ENCODE results near the gene CHMP2A.
"Not testable (repeated sequence)": the region's sequence is repeated elsewhere in the genome, so short reads cannot be mapped to it uniquely, and the experiment has no call there.

Gene CHMP2A

GRCh38 chr19:58555369-58555885, 522 bp upstream of the CHMP2A start:
- no peak for DNase-seq (ENCODE audit: low read depth in 2 of 2)

- DNase-seq (ENCODE audit: low read depth in 2 of 2) = no peak
Measured at GRCh38 chr19:58553799-58554493, 959 bp downstream of the CHMP2A start.

DNA sequence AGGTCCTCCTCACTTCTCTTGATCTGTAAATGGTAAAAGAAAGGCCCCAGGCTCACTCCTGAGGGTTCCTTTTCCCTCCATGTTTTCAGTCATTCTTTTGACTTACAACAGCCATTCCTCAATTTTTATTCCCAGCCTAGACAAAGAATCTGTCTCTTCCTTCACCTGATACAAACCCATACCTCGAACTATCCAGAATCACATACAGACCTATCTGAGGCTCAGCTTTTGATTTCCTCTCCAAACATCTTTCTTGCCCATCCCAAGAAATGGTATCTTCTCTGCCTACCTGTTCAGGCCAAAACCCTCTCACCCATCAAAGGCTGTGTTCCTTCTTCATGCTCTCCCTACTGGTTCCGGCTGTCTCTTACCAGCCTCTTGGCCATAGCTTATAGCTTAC, 2.2 kb downstream of the CHMP2A start:
- no peak for DNase-seq (ENCODE audit: low read depth in 2 of 2)

DNA sequence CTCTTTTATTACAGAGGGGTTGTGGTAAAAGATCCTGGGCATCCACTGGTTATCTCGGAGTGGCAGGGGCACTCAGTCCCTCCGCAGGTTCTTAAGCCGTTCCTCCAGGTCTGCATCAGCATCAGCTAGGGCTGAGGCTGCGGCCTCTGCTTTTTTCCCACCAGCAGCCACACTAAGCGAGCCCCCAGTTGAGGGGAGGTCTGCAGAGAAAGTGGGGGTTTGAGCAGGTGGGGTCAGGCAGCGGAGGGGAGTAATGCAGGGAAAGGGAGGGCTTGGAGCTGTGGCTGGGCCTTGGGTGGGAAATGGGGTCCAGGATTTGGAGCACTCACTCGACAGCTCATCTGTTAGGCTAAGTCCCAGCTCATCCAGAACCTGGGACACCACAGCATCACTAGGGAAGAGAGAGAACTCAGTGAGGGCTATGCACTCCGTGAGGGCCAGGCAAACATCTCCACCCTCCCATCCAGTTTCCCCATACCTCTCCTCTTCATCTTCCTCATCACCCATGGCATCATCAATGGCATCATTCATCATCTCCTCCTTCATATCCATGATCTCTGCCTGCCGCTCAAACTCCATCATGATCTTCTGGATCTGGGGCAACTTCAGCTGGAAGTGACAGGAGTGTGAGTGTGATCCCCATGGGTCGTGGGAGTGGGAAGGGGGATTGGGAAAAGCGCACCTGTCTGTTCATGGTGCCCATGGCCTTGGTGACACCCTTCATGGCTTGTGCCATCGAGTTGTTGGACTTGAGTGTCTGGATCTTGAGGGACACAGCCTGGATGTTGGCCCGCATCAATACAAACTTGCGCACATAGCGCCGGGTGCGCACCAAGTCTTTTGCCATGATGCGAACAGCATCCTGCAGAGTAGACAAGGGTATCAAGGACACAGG, 3.1 kb downstream of the CHMP2A start:
- DNase-seq (ENCODE audit: low read depth in 2 of 2) = no peak

GRCh38 chr19:58551123-58551497, 3.8 kb downstream of the CHMP2A start:
- no peak for DNase-seq (ENCODE audit: low read depth in 2 of 2)

- DNase-seq (ENCODE audit: low read depth in 2 of 2) = no peak
Measured at GRCh38 chr19:58550362-58551122, 4.4 kb downstream of the CHMP2A start.

GRCh38 chr19:58549664-58550361, 5.1 kb downstream of the CHMP2A start:
- no peak for DNase-seq (ENCODE audit: low read depth in 2 of 2)

DNA sequence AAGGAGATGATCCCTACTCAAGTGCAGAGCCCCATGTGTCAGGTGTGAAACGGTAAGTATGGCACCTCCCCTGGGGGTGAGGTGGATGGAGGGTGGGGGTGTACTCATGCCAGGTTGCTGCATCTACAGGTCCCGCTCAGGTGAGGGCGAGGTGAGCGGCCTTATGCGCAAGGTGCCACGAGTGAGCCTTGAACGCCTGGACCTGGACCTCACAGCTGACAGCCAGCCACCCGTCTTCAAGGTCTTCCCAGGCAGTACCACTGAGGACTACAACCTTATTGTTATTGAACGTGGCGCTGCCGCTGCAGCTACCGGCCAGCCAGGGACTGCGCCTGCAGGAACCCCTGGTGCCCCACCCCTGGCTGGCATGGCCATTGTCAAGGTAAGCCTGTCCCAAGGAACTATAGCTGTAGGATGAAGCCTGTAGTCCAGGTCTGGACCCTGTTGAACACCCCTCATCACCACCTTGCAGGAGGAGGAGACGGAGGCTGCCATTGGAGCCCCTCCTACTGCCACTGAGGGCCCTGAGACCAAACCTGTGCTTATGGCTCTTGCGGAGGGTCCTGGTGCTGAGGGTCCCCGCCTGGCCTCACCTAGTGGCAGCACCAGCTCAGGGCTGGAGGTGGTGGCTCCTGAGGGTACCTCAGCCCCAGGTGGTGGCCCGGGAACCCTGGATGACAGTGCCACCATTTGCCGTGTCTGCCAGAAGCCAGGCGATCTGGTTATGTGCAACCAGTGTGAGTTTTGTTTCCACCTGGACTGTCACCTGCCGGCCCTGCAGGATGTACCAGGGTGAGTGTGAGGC, 5.8 kb downstream of the CHMP2A start:
- DNase-seq (ENCODE audit: low read depth in 2 of 2) = no peak

GRCh38 chr19:58547323-58548312, 7.3 kb downstream of the CHMP2A start:
- no peak for DNase-seq (ENCODE audit: low read depth in 2 of 2)

DNA sequence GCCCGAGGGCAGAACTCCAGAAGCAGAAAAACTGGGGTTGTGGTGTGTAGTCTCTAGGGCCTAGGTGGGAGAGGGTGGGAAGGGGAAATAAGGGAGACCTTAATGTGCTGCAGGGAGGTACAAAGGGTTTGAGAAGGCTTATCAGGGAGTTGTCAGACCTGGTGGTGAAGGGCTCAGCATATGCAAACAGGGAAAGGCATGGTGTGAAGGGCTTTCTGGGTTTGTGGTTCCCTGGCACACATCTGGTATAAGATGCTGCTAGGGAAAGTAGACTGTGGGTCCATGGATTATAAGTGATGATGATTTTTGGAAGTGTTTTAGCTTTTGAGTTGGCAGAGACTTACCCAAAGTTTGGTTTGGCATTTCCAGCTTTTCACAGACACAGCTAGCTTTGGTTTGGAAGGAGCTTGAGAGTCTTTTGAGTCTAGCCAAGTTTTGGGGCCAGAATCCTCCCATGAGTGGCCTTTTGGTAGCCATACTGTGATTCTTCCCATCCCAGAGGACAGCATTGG, 8.8 kb downstream of the CHMP2A start:
- DNase-seq (ENCODE audit: low read depth in 2 of 2) = no peak

- no peak for DNase-seq (ENCODE audit: low read depth in 2 of 2)
Measured at GRCh38 chr19:58545286-58546018, 9.5 kb downstream of the CHMP2A start.

DNA sequence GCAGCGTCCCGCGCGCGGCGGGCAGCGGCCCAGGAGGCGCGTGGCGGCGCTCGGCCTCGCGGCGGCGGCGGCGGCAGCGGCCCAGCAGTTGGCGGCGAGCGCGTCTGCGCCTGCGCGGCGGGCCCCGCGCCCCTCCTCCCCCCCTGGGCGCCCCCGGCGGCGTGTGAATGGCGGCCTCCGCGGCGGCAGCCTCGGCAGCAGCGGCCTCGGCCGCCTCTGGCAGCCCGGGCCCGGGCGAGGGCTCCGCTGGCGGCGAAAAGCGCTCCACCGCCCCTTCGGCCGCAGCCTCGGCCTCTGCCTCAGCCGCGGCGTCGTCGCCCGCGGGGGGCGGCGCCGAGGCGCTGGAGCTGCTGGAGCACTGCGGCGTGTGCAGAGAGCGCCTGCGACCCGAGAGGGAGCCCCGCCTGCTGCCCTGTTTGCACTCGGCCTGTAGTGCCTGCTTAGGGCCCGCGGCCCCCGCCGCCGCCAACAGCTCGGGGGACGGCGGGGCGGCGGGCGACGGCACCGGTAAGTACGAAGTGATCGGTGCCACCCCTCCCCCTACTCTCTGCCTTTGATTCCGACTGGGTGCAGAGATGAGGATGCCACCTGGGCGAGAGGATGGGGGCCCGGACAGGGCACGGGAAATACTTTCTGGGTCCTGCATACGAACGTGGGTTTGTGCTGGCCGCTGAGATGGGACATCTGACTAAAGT, 10.2 kb downstream of the CHMP2A start:
- no peak for DNase-seq (ENCODE audit: low read depth in 2 of 2)

DNA sequence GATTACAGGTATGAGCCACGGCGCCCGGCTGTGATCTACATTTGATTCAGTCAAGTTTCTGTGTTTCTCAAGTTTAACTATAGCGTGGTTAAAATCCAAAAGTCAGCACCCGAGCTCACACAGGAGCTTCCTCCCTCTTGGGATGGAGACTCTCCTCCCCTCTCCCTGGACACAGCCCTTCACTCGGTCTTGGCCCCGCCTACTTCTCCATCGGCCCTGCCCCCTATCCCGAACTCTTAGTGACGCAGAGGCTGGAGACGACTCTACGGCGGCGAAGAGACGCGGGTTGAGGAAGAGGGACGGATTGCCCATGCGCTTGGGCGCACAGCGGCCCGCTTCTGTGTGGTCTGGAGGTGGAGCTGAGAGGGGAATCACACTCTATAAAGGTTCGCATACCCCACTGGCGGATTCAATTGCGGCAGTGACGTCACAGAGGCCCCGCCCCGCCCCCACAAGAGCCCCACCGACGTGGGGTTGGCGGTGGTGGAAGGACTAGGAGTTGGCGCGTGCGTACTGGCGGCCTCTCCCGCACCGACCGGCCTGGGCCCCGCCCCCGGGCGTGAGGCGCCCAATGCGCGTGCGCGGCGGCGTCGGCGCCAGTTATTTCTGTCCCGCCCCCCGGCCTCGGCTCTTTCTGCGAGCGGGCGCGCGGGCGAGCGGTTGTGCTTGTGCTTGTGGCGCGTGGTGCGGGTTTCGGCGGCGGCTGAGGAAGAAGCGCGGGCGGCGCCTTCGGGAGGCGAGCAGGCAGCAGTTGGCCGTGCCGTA, 10.9 kb downstream of the CHMP2A start, which contains the start of gene TRIM28:
Gene TRIM28 (plus strand): TSS at position 239 of the 765 bp plus-strand sequence. CDS start 694 bp downstream, outside the sequence.
- peak; percentile 100 for DNase-seq (ENCODE audit: low read depth in 2 of 2)

- DNase-seq (ENCODE audit: low read depth in 2 of 2) = not testable (repeated sequence)
Measured at GRCh38 chr19:58542641-58543372, 12.1 kb downstream of the CHMP2A start.

- not testable (repeated sequence) for DNase-seq (ENCODE audit: low read depth in 2 of 2)
Measured at GRCh38 chr19:58539169-58539559, 15.7 kb downstream of the CHMP2A start.
